Large intestine (tissue), 3 donors: ENCODE results near the gene PRKCH. TPM values are rescaled to one million over a fixed set of nuclear protein-coding genes. Genes with fewer than 3 reads are reported as not detected.
A peak's percentile ranks its signal among the peaks of the same experiment; 100 is the strongest.

Experiments
- DNase-seq, 2 donors: peaks; one replicate each; pipeline versions ENCODE4 v3.0.0 to v3.0.0-alpha.2; 2013
- H3K27ac ChIP-seq: one replicate; pipeline ENCODE4 v1.5.1; 2013; ENCODE audit warnings: low read length
- H3K27me3 ChIP-seq: 2 replicates; pipeline ENCODE4 v1.6.1; 2013; ENCODE audit warnings: low read length; ENCODE audit not compliant: control insufficient read depth, insufficient read depth
- H3K36me3 ChIP-seq: 2 replicates; pipeline ENCODE4 v1.6.1; 2013; ENCODE audit warnings: low read length; ENCODE audit not compliant: control insufficient read depth, insufficient read depth
- H3K4me1 ChIP-seq: one replicate; pipeline ENCODE4 v1.6.1; 2013; ENCODE audit warnings: low read length; ENCODE audit not compliant: control insufficient read depth, insufficient read depth
- H3K4me3 ChIP-seq: one replicate; pipeline ENCODE4 v1.5.1; 2013; ENCODE audit warnings: low read length
- H3K9me3 ChIP-seq: one replicate; pipeline ENCODE4 v1.6.1; 2013; ENCODE audit warnings: mild to moderate bottlenecking, low read depth, low read length, moderate library complexity; ENCODE audit not compliant: control insufficient read depth
- WGBS: methylation state at CpG from one replicate; pipeline ENCODE4 v1.1.5; 2013; ENCODE audit warnings: low lambda C conversion rate; ENCODE audit not compliant: insufficient coverage; 5-methylcytosine and 5-hydroxymethylcytosine counted together
- polyA plus RNA-seq: library from polyadenylated mRNA; unstranded; fragments of 120-200 nt; gene quantifications from one replicate; pipeline ENCODE4 v1.2.1, GENCODE V29; 2013

The PRKCH gene
- polyA plus RNA-seq, 1 donor = 7.7 TPM

DNA sequence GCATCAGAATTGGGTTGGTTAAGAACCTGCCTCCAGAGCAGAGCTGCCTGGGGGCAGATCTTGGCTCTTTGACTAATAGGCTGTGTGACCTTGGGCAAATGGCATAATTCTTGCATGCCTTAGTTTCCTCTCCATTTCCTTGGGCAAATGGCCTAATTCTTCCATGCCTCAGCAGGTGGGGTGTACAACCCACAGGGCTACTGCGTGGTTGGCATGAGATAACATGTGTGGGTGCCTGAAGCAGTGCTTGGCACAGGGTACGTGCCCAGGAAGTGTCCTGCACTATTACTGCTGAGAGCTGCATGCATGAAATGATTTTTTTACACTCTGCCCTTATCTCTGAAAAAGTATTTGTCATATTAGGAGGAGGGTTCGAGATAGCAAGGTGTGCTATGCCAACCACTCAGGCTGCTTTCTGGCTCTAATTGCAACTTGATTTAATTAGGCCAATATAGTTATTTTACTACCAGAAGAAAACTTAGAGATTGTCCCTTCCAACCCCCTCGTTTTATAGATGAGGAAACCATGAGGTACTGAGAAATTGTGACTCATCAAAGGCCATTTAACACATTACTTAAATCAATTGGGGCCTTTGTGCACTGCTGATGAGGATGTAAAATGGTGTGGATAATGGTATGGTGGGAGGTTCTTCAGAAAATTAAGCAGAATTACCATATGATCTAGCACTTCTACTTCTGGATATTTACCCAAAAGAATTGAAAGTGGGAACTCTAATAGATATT lies 212.3 kb downstream of the PRKCH start:
- Histone ChIP-seq H3K27me3 (no peaks in the 10 kb centered on the region), H3K9me3 (no peaks in the 10 kb centered on the region), H3K36me3 (no peaks in the 10 kb centered on the region), H3K27ac (no peak overlapping the region), H3K4me3 (no peak overlapping the region), H3K4me1 (peaks cover 25% of the 10 kb centered on the region)
- 40% methylated on average over 1 of the region's 4 CpGs for WGBS
- DNase-seq = no peak

DNA sequence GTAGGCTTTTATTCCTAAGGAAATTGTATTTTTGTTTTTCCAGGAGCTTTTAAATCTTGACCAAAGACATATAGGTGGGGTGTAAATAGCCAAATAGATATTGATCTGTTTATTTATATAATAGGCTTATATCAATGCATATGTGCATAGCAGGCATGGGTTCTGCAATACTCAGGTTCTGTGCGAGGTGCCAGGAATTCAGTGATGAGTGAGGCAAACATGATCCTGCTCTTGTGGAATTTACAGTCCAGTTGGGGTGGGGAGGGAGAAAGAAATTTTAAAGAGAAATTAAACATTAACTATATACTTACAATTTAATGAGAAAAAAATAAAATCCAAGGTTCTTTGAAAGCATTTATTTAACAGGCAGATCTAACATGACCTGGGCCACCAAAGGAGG lies 213.7 kb downstream of the PRKCH start:
- WGBS = no CpG with 5 or more reads among the region's 1 CpG
- H3K4me3 ChIP-seq = no peak overlapping the region
- H3K9me3 ChIP-seq = no peaks in the 10 kb centered on the region
- no peak overlapping the region for H3K27ac ChIP-seq
- no peak for DNase-seq
- H3K27me3 ChIP-seq = no peaks in the 10 kb centered on the region
- peaks cover 25% of the 10 kb centered on the region for H3K4me1 ChIP-seq
- no peaks in the 10 kb centered on the region for H3K36me3 ChIP-seq

DNA sequence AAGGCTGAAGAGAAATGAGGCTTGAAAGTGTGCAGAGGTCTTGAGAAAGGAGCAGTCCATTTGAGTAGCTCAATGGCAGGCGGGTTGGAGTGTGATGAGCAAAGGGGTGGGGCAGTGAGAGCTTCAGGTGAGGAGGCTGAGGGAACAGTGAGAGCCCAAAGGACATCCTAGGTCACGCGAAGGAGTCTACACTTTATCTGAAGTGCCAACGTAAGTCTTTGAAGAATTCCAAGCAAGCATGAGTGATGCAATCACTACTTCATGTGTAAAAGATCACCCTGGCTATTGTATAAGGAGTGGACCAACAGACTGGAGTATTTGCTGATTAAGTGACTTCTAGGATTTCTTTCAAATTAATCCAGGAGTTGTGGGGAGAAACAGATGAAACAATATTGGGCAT lies 214.1 kb downstream of the PRKCH start:
- no CpG with 5 or more reads among the region's 4 CpGs for WGBS
- peak; percentile 46 to 54 for DNase-seq
- no peak overlapping the region for H3K4me3 ChIP-seq
- H3K9me3 ChIP-seq = no peaks in the 10 kb centered on the region
- no peak overlapping the region for H3K27ac ChIP-seq
- no peaks in the 10 kb centered on the region for H3K27me3 ChIP-seq
- peaks cover 25% of the 10 kb centered on the region for H3K4me1 ChIP-seq
- no peaks in the 10 kb centered on the region for H3K36me3 ChIP-seq

DNA sequence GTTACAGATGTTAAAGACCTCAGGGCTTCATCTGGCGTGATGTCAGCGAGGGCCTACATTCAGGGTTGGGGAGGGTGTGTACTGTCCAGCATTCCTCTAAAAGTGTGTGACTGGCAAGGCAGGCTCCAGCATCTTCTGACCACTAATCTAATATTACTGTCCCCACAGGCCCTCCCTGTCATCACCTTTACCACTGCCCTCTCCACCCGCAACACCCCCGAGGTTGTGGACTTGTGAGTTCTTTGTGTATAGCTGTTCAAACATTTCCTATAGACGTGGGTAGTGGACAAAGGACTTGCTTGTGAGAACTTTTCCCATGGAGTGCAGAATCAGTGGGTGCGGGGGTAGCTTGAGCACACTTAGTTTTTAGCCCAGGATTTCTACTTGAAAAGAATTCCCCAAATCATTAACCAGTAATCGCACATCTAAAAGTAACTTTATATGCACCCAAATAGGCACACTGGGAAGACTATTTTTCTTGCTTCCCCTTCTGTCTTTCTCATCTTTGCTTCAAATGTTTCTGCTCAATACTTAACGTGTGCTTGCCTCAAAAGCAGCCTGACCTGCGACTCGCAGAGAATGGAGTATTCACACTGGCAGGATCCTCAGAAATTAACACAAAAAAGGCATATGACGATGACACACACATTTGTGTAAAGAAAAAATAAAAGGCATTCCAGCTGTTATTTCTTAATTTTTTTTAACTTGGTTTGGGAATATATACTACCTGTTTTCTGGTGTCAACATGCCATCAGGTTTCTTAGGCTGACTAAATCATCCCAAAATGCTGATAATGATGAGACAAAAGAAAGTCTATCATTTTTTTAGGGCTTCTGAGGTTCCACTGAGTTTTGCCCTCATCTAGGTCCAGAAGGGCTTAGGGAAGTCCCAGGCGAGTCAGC lies 215.5 kb downstream of the PRKCH start:
- H3K27ac ChIP-seq = no peak overlapping the region
- H3K4me1 ChIP-seq = peaks cover 18% of the 10 kb centered on the region
- H3K27me3 ChIP-seq = no peaks in the 10 kb centered on the region
- 67% methylated on average over 1 of the region's 12 CpGs for WGBS
- DNase-seq = no peak
- no peaks in the 10 kb centered on the region for H3K36me3 ChIP-seq
- H3K9me3 ChIP-seq = no peaks in the 10 kb centered on the region
- no peak overlapping the region for H3K4me3 ChIP-seq

- DNase-seq = peak; percentile 90 to 94
- Histone ChIP-seq H3K4me1 (peaks cover 18% of the 10 kb centered on the region), H3K36me3 (no peaks in the 10 kb centered on the region), H3K9me3 (no peaks in the 10 kb centered on the region), H3K27me3 (no peaks in the 10 kb centered on the region), H3K4me3 (no peak overlapping the region), H3K27ac (peak overlapping the region; percentile 33)
- 80% methylated on average over 1 of the region's 8 CpGs for WGBS
Measured at GRCh38 chr14:61537563-61538463, 216.4 kb downstream of the PRKCH start.

DNA sequence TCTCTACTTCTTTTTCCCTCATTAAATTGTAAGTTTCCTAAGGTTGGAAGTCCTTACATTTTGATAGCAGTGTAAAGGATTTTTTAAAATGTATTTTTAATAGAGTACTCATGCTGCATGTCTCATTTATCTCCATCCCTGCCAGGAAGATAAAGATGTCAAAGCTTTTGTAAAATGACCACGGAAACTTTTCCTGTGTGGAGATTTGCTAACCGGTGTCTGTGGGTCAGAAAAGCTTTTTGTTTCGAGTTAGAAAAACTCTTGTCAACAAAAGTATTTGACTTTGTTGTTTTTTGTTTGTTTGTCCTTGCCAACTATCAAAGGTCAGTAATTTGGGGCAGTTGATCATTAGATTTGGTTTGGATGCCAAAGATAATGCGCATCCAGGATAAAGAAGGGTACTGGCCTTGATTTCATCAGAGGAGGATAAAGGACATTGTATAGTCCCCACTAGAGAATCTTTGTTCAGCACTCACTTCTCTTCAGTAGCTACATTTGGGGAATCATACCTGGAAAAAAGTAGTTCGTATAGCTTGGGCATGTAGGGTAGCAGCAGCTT lies 217.2 kb downstream of the PRKCH start:
- 73% methylated on average over 2 of the region's 5 CpGs for WGBS
- H3K4me3 ChIP-seq = no peak overlapping the region
- H3K36me3 ChIP-seq = no peaks in the 10 kb centered on the region
- peaks cover 18% of the 10 kb centered on the region for H3K4me1 ChIP-seq
- H3K27me3 ChIP-seq = no peaks in the 10 kb centered on the region
- no peaks in the 10 kb centered on the region for H3K9me3 ChIP-seq
- DNase-seq = no peak
- no peak overlapping the region for H3K27ac ChIP-seq

DNA sequence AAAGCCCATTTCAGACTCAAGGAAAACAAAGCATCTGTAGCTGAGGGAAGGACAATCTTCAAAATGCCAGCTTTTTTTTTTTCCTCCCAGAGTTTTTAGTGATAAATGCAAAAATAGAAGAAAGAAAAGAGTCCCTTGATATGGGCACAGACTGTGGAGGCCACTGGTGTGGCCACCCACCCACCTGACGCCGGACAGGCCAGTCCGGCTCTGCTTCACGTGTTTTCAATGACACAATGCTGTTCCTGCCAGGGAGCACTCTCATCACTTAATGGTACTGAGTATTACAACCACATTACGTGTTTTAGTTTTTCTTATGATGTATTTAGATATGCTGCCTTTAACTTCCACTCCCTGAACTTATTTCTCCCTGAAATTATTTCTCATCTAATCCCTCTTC lies 218.3 kb downstream of the PRKCH start:
- H3K27ac ChIP-seq = no peak overlapping the region
- no peaks in the 10 kb centered on the region for H3K9me3 ChIP-seq
- H3K36me3 ChIP-seq = no peaks in the 10 kb centered on the region
- H3K27me3 ChIP-seq = no peaks in the 10 kb centered on the region
- 100% methylated on average over 1 of the region's 5 CpGs for WGBS
- no peak for DNase-seq
- H3K4me1 ChIP-seq = peaks cover 18% of the 10 kb centered on the region
- no peak overlapping the region for H3K4me3 ChIP-seq

DNA sequence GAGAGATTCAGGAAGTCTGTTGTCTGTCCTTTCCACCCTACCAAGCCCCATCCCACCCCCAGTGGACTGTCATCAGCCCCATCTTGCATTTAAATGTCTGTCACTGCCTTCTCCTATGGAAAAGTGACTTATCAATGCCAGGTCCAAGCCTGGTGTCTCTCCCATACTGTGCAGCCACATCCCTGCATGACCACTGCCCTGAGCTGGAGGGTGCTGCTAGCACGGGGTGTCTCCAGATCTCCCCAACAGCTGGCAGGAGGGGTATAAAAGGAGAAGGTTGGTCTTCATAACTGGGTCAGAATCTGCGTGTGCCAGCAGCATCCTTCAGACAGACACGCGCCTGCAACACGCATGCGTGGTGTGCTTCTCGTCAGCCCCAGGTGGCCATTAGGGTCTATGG lies 219.6 kb downstream of the PRKCH start:
- no peak overlapping the region for H3K4me3 ChIP-seq
- no peaks in the 10 kb centered on the region for H3K9me3 ChIP-seq
- WGBS = no CpG with 5 or more reads among the region's 7 CpGs
- H3K27ac ChIP-seq = no peak overlapping the region
- no peaks in the 10 kb centered on the region for H3K27me3 ChIP-seq
- no peaks in the 10 kb centered on the region for H3K36me3 ChIP-seq
- peaks cover 18% of the 10 kb centered on the region for H3K4me1 ChIP-seq
- DNase-seq = no peak

- WGBS = 73% methylated on average over 3 of the region's 8 CpGs
Measured at GRCh38 chr14:61542848-61543790, 221.7 kb downstream of the PRKCH start.

More at GRCh38 chr14:61542848-61543790, 221.7 kb downstream of the PRKCH start:
- Histone ChIP-seq H3K9me3 (no peaks in the 10 kb centered on the region), H3K36me3 (no peaks in the 10 kb centered on the region), H3K4me3 (no peak overlapping the region), H3K27me3 (no peaks in the 10 kb centered on the region), H3K27ac (no peak overlapping the region), H3K4me1 (peaks cover under 1% of the 10 kb centered on the region)
- no peak for DNase-seq
